Dedifferentiated amniotic fluid mesenchymal stem cell (primary cell): ENCODE results near the gene RHBDF2.
A peak's percentile ranks its signal among the peaks of the same experiment; 100 is the strongest.
"Not testable (repeated sequence)": the region's sequence is repeated elsewhere in the genome, so short reads cannot be mapped to it uniquely, and the experiment has no call there.

Source experiments
- DNase-seq: peaks from one replicate; pipeline ENCODE4 v3.0.0-alpha.2; 2016; ENCODE audit errors: extremely low spot score

Gene RHBDF2

DNA sequence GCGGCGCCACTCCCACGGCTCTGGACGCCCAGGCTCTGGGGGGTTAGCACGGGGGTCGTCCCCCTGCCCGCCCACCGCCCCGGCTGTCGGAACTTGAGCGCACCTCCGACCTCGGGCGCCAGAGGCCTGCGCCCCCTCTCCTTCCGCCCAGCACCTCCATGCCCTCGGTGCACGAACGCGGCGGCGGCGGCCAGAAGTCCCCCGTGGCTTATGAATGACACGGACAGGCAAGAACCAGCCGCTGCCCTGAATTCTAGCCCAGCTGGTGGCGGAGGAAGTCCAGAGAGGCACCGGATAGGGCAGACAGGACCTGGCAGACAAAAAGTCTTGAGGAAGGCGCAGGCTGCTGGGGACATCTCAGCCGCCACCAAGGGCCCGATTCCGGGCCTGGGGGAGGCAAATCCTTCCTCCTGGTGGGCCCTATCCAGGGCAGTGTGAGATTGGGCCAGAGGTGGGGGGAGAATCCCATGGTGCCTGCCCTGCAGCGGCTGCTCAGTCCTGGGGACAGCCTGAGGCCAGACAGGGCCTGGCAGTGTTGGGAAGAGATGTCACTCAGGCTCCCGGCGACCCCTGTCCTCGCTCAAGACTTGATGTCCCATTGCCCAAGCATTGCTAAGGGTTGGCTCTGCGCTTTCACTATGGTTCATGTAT, 37.2 kb upstream of the RHBDF2 start:
- no peak for DNase-seq

- no peak for DNase-seq
Measured at GRCh38 chr17:76537578-76538280, 36.5 kb upstream of the RHBDF2 start, which contains the start of gene CYGB. TSS of gene CYGB (minus strand) at chr17:76537709. CDS start at chr17:76537542, 167 bp downstream.

- DNase-seq: no peak
Measured at GRCh38 chr17:76537288-76537577, 36.0 kb upstream of the RHBDF2 start.

DNA sequence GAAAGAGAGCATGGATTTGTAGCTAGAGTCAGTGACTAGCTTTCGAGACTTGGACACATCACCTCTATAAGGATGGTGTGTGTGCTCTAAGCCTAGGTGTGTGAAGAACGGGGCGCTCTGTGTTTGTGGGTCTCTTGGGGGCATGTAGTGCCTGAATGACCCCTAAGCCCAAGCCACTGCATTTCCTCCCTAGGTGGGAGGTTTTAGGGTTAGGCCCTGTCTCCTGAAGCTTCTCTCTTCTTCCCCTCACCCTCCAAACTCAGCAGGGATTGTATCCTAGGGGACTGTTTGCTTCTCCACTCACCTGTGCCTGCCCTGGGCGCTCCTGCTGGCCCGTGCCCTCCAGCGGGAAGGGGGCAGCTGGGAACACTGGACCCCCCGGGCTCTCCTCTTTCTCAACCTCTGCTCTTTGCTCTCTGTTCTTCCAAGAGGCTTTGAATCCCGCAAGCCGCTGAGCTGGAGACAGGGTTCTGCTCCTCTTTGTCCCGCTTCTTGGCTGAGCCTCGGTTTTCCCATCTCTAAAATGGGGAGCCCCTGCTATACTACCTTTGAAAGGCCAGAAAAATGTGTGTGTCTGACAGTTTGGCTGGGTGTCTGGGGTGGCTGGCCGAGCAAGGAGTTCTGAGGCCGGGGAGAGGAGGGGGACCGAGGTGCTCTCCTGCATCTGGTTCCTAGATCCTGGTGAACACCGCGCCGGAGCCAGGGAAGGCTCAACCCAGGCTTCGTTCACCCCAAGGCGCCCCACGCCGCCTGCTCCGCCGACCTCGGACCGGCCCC, 35.5 kb upstream of the RHBDF2 start:
- DNase-seq: no peak

DNA sequence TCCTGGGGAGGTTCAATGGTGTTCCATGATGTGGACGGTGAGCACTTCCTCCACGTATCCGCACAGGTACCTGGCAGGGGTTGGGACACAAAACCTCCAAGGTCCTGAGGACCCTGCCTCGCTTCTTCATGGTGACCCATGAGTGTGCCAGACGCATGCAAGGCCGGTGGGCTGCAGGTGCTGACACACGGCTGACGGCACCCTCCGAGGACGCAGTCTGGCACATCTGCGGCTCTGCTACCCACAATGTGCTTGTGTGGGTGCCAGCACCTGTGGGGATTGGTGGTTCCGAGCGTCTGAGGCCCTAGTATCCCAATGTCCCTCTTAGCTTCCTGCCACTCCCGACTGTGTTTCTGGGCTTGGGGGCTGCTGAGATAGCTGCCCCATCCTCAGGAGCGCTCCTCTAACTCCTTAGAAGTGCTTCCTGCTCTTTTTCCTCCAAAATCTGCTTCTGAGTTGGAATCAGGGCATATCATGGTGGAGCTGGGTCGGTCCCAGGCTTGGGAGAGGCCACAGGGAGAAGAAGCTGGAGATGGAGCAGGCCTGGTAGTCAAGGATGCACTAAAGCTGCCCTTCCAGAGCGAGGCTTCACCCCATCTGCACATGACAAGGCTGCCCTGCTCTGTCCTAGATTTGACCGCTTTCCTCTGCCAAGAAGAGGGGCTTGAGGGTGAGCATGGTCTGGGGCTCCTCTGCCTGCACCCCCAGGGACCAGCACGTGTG, 34.7 kb upstream of the RHBDF2 start:
- no peak for DNase-seq

DNA sequence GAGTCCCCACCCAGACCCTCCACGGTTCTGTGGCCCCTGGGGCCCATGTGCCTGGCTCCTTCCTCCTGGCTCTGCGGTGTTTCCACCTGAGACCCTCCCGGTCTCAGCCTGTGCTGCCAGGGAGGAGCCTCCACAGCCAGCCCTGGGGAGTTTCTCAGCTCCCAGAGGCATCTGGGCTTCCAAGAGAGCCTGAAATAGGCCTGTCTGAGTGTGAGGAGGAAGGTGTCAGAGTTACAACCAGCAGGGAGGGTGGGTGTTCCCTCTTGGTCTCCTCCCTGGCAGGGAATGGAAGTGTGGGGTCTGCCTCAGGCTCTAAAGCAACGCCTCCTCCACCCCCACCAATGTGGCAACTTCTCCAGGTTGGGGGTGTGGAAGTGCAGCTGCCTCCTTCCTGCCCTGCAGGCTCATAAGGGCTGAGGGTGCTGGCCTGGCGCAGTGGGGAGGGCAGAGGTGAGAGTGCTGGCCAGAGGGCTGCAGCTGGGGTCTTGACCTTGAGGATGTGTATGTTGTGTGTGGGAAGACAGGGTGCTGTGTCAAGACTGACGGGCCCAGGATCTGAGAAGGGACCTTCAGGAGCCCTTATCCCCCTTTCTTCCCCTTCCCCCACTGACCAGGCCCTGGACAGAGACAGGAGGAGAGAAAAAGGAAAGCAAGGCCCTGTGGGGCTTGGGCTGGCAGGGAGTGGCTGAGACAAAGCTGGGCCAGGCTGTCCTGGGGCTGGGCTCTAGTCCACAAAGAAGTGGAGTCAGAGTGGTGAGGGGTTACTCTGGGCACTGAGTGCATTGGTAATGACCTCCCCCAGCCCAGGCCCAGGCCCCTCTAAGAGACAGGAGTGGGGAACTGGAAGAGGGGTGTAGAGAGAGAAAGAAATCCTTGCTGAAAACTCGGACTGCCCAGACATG, 33.9 kb upstream of the RHBDF2 start:
- DNase-seq: no peak

GRCh38 chr17:76533640-76534359, 32.6 kb upstream of the RHBDF2 start:
- not testable (repeated sequence) for DNase-seq

DNA sequence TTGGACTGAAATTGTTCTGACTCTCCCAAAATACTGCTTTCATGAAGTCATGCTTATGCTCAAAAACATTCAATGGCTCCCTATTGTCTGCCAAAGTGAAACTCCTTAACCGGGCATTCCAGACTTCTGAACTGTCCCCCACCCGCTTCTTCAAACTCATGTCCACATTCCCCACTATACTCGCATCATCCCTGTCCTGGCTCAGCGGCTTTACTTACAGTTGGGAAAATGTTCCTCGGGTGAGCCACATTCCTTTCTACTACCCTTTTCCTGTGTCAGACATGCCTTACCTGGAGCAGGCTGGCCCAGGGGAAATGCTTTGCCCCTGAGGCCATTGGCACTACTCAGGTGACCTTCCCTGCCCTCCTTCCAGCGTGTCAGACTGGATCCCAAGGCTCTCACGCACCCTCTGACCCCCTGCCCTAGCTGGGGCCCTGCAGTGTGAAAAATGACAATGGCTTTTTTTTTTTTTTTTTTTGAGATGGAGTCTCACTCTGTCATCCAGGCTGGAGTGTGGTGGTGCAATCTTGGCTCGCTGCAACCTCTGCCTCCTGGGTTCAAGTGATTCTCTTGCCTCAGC, 30.9 kb upstream of the RHBDF2 start:
- DNase-seq: no peak

GRCh38 chr17:76531486-76532038, 30.3 kb upstream of the RHBDF2 start:
- no peak for DNase-seq

DNA sequence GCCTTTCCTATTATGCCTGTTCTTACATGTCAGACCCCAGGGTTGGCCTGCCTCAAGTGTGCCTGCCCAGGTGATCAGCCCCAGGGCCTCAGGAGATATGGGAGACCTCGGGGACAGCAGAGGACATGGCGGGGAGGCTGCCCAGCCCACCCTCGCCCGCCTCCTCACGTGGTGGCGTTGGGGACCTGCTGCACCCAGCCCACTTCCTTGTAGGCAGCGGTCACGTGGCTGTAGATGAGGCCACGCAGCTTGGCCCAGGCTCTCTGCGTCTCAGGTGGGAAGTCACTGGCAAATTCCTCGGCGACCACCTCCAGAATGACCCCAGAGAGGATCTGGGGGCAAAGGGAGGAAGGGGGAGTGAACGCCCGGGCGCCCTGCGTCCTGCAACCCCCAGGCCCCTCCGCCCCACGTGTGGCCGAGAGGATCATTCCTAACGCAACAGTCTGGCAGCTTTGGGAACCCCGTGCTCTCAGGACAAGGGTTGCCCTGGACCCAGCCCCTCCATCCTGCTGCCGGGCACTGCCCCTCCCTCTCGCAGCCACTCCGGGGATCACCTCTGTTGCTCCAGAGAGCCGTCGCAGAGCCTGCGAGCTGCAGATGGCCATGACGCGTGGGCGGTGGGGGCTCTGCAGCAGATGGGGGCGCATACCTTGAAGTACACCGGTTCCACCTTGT, 29.7 kb upstream of the RHBDF2 start:
- DNase-seq: no peak

GRCh38 chr17:76530095-76530723, 29.0 kb upstream of the RHBDF2 start:
- DNase-seq: no peak

DNA sequence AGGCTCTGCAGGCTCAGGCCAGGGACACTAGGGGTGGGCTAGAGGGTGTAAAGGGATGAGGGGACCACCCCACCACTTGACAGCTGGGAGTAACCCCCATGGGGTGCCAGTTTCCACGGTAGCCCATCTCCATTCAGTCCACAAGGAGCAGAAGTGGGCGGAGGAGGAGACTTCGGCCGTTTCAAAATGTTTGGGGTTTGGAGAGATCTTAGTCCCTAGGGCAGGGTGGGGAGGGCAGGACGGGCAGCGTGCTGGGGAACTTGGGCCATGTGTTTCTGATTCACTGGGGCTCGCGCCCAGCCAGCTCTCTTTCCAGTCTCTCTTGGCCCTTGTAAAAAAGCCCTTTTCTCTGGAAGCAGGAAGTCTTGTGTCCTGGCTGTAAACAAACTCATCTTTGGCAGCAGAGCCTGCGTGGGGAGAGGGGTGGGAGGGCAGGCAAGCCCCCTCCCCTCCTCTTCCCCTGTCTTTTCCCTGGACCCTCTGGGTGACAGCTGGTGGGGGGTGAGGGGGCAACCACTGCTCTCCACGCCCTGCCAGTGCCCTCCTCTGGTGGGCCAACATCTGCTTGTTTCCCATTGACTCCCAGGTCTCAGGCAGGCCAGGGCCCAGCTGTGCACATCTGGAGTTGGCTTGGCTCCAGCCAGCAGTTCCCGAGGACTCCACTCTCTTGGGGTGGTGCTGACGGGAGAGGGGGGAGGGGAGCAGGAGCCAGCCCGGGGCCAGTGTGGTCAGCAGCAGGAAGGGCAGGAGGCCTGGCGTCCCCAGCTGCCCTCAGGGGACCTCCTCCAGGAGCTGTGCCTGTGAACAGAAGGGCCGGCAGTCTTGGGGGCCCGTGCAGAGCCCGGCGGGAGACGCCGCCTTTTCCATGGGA, 28.2 kb upstream of the RHBDF2 start:
- peak; percentile 79 for DNase-seq

- no peak for DNase-seq
Measured at GRCh38 chr17:76528528-76529223, 27.5 kb upstream of the RHBDF2 start.

DNA sequence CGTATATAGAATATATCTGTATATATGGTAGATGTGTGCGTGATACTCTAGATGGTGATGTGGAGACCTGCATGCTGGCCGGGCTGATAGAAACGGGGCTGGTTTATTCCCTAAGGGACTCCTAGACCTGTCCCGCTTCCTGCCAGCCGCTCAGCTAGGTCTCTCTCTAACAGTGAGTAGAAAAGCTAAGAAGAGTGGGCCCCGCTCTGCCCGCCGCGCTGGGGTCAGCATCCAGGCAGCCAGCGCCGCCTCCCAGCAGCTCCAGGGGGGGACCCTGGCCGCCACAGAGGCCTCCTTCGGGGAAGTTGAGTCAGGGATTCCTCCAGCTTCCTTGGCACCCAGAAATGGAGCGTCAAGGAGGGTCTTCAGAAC, 26.9 kb upstream of the RHBDF2 start:
- no peak for DNase-seq

DNA sequence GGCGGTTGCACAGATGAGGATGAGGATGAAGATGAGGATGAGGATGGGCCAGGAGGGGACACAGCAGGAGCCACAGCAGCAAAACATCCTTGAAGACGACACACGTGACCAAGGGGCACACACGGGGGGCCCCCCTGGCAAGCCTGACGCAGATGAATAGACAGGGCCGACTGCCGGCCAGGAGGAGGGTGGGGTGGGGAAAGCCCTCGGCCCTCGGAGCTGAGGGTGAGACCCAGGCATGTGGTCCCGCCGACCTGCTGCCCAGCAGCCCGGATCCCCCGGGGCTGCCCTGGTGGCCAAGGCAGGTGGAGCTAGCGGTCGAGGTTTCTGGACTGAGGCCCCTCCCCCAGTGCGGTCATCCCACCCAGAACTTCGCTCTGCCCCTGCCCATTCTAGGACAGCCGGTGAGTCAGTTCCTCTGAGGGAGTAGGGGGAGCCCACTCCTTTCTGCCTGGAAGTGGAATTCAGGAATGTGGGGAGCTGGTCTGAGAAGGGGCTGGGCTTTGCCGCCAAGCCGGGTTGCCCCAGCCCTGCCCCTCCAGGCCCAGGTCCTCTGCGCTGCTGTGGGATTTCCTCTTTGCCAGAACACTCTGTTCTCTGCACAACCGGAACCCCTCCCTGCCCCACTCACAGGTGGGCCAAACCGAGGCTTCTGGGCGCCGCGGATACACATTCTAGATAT, 26.3 kb upstream of the RHBDF2 start:
- DNase-seq: no peak

GRCh38 chr17:76527016-76527415, 25.8 kb upstream of the RHBDF2 start:
- not testable (repeated sequence) for DNase-seq

GRCh38 chr17:76525513-76525833, 24.2 kb upstream of the RHBDF2 start:
- DNase-seq: not testable (repeated sequence)
